Left forelimb (tissue), 1 donor: ENCODE measurements around the gene CDC42BPG.

Experiments
- DNase-seq: peaks from one replicate; pipeline ENCODE4 v3.0.0-alpha.2; 2018; ENCODE audit warnings: low spot score

CDC42BPG gene

DNA sequence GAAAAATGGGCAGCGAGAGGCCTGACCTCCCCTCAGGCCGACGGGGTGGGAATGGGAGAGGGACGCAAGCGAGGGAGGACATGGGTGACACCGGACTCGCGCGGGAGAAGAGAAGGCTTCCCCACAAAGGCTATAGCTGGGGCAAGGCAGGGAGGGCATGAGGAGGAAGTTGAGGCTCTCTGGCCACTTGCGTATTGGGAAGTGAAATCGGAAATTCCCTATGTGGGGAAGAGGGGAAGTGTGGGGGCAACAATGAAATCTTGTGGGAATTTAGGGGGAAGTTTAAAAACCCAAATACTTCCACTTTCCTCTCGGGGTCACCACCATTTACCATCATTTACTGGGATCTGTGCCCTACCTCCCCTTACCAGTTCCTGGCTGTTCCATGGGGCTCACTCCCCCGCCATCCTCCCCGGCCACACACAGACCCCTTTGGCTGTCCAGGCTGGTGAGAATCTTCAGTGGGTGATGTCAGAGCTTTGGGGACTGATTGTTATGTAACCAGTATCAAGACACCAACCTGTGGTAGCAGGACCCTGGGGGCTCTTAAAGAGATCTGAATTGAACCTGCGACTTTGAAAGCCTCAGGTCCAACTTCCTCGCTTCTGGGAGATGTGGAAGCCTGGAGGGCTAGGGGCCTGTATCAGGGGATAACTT, 34.9 kb upstream of the CDC42BPG start:
- DNase-seq, result no peak

DNA sequence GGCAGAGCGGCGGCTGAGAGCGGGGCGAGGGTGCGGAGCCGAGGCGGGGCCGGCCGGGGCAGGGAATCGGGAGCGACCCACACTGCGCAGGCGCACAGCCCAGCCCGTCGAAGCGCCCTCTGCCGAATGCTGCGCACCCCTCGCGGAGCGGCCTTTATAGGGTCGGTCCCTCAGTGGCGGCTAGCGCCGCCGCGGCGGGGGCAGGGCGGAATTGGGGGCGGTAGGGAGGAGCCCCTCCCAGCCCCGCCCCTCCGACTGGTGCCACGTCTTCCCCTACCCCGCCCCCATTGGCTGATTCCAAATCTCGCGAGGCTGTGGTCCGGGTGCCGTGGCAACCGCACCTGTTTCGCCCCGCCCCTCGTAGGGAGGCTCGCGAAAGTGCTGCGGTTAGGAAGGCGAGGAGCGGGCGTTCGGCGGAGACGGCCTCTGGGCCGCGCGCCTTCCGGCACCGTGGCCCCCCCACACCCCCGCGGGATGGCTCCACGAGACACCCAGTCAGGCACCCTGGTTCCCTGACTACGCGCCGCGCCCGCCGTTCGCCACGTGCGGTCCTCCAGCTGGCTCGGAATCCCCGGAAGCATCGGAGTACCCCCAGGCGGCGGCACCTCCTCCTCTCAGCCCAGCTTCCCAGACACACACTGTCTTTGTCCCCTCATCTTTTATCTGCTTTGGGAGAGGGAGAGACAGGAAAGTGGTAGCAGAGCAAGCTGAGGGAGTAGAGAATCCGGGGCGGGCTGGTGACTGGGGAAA, 34.2 kb upstream of the CDC42BPG start, which contains the start of gene EHD1:
EHD1 (minus strand) TSS at position 128 of the 750 bp plus-strand sequence. CDS start 157 bp downstream, outside the sequence.
- DNase-seq, result peak; percentile 100

DNA sequence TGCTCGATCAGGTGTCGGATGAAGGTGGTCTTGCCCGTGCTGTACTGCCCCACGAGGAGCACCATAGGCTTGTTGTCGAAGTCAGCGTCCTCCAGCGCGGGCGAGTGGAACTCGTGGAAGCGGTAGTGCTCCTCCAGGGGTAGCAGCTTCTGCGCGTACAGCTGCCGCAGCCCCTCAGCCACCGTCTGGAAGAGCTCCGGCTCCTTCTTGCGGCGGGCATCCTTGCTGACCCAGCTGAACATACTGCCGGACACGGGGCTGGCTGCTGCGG, 33.7 kb upstream of the CDC42BPG start:
- DNase-seq, result no peak

DNA sequence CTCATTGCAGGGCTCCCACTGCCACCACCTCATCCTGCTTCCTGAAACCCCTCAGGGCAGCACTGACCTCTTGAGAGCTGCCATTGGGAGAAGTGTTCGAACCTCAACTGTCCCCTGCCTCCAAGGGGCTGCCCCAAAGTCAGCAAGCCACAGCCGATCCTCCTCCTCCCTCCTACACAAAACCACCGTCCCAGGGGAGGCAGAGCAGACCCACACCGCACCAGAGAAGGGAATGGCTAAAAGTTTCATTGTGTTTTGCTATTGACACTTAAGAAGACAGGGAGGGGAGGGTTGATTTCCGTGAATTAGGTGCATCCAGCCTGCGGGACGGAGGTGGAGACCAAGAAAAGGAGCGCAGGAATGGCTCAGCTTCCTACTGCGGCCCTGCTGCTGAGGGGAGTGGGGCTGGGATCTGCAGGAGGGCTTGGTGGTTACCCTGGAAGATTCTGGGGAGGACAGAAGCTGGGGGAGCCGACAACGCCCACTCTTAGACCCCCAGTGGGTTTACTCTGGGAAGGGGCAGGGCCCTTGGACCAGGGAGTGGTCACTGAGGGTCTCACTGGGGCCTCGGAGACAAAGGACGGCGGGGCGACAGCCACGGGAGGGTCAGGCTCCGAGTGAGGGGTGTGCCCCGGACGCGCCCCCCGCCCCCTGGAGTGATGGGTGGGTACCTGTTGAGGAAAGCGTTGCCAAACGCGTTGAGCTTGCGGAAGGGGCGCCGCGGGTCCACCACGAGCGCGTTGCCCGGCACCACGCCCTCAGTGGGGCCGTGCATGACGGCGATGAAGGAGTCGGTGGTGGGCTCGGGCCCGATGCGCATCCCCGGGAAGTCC, 33.2 kb upstream of the CDC42BPG start:
- DNase-seq, result no peak

DNA sequence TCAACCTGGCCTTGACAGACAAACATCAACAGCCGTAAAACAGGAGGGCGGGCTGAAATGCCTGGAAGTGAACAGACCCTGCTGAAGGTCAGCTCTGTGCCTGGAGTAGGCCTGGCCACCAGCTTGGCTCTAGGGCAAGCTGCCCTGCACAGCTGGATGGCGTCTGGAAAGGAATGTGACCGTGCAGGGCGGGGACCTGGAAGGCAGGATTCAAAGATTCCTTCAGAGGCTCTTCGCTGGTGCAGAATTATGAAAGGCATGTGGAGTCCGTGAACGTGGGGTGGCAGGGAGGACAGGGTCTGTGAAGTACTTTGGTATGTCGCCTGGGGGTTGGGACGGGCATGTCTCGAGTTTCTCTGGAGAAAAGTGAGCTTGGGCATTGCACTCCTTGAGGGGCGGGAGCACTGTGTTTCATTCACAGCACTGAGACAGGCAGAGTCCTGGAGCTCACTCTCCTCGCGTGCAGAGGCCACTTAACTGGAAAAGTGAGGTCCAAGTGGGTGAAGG, 32.4 kb upstream of the CDC42BPG start:
- no peak for DNase-seq

DNA sequence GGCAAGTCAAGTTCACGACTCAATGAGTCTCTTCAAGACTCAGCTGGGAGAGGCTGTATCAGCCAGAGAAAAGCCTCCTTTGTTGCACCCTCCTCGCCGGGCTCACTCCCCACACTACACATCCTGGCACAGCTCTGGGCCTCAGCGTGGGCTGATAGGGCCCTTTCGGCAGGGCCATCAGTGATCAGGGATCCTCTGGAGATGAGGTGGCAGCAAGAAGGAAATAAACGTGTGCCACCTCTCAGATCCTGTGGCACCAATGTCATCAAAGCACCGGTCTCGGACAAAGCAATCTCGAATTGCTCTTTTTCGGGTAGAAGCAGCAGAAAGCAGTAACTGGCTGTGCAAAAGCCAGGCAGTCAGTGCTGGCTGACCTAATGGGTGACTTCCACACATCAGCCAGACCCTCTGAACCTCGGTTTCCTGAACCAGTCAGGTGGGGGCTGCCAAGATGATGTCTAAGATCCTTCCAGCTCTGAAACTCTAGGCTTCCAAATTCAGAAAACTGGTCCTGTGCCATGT, 31.8 kb upstream of the CDC42BPG start:
- DNase-seq, result no peak

DNA sequence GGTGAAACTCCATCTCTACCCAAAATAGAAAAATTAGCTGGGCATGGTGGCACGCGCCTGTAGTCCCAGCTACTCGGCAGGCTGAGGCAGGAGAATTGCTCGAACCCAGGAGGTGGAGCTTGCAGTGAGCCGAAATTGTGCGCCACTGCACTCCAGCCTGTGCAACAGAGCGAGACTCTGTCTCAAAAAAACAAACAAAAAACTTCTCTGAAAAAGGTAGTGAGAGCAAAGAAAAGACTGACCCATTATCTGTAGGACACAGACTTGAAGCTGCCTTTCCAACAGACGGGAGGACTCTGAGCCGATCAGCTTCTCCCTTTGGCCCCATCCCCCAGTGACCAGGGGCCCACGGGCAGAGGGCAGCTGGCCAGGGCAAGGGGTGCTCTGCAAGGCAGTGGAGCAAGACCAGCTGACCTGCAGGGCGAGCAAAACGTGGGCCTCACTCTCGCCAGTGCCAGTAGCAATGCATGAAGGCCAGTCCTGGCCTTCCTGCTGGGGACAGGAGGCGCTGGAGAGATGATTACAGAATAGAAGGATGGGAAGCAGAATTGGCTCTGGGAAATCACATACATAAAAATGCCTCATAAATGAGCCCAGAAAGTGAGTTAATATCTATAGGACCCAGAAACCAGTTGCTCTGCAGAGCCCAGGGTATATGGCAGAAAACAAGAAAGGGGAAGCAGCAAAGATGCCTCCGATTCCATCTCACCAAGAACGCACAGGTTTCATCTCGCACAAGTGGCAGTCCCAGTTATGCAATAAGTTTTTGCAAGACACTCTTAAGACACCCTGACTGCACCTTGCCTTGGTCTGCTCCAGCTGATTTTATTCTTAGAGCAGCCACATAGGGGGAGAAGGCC, 31.1 kb upstream of the CDC42BPG start:
- DNase-seq, result no peak

DNA sequence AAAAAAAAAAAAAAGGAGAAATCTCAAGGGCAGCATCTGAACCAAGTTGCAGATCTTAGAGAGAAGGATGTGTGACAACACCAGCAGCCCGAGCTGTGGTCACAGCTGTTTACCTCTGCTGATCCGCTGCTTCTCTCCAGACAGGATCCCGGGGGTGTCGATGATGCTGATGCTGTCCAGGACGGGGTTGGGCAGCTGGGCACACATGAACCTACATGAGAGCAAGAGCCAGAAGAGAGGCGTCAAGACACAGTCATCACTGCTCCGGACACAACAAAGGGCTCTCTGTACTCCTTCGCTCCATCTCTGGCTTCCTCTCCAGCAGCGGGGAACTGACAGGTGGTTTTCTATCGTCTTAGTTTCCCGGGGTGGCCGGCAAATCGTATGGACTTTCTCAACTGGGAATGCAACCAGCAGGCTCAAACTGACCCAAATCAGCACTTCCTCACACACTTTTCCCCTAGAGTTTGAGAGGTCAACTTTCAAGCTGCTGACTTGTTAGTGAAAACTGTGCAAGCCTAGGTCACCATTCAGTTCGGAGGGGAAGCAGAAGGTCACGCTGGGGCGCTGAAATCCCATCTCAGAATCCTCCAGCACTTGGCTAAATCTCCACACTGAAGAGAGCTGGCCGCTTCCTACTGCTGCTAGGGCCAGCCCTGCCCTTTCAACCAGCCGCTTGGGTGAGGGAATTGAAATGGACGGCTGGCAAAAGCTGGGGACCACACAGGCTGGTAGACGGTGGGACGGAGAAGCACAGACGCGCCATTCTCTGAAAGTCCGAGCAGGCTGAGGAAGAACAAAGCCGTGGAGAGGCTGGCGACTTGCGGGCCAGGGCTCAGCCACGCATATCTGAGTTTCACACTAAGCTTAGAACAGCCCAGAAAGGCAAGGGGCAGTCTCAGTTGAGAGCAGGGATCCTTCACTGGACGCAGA, 30.1 kb upstream of the CDC42BPG start:
- DNase-seq, result no peak

DNA sequence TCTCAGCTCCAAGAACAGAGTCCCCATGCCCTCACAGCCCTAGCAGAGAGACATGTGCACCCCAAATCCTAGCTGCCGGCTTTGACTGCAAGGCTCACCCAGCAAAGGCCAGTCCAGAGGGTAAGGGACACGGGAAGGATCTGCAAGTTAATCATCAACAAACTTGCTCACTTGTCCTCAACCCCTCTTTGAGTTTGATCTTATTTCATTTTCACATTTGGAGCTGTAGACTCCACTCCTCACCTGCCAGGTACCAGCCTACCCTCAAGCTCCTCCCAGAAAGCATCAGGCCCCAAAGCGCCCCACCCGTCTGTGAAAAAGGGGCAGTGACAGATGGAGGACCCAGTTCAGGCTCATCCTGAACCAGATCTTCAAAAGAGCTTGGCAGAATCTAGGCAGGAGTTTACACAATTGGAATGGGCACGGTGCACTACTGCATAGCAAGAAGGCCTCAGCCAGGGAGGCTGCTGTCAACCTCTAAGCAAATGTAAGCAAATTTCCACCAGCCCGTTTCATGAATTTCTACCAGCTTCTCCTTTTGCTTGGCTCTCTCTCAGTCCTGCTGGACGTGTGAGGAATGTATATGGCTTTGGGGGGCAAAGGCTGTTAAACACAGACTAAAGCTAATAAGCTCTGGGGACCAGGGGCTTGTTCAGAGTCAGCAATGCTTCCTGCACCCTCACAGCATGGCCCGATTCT, 28.5 kb upstream of the CDC42BPG start:
- no peak for DNase-seq

DNA sequence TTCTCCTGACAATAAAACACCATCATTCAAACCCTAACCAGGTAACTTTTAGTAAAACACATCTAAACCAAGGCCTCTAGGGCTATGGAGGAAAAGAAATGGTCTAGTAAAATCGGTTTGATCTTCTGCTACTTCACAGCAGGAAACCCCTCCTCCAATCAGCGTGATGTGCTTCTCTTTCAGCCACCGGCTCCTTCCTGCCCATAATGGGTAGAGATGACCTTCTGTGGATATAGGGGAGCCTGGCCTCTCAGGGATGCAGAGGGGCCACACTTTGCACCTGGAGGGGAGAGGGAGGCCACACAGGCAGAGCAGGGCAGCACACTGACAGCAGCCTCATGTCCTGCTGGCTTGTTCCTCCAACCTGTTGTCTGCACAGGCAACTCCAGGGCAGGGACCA, 27.0 kb upstream of the CDC42BPG start:
- DNase-seq, result no peak

DNA sequence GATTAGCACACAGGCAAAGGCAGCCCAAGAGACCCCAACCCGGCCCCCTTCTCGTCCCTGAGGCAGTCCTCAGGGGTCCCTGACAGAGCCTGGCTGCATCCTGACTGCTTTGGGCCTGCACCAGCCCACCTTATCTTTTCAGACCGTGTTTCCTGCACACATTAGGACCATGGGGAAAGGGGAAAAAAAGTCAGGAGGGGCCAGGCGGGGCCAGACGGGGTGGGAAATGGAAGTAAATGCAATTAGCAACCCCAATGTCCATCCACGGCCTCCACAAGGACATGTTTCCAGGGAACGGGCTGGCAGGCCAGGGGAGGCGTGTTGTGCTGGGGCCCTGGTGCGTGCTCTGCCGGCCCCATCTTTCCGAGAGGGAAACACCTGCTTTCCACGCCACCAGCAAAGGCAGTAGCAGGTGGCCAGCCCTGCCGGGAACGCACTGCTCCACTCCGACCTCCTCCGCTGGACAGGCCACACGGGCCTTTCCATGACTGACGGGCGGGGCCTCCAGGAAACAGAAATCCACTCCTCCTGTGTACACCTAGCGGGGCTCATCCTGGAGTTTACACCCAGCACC, 26.5 kb upstream of the CDC42BPG start:
- no peak for DNase-seq

DNA sequence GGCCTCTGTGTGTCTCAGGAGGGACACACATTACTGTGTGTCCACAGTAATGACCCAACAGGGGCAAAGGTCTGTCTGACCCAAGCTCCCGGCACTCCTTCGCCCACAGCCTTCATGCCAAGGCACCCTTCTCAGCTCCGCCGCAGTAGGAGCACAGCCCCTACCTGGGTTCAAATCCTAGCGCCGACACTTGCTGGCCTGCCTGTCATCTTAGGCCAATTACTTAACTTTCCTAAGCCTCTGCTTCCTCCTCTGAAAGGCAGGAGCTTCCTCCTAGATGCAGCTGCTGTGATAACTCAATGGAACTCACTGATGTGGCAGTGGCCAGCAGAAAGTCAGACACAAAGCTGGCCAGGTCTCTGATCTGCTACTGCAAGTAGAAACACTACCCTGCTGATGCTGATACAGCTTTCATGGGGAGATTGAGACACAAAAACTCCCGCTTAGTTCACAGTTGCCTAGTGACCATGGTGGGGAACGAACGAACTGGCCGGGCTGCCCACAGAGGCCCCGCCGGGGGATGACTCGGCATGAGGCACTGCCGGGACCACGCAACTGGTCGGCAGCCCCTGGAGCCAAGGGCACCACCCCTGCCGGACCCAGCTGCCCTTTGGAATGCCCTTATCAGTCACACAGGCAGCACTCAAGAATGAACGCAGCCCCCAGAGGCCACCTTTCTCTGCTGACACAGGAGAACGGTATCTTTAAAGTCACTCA, 25.9 kb upstream of the CDC42BPG start:
- DNase-seq, result no peak

DNA sequence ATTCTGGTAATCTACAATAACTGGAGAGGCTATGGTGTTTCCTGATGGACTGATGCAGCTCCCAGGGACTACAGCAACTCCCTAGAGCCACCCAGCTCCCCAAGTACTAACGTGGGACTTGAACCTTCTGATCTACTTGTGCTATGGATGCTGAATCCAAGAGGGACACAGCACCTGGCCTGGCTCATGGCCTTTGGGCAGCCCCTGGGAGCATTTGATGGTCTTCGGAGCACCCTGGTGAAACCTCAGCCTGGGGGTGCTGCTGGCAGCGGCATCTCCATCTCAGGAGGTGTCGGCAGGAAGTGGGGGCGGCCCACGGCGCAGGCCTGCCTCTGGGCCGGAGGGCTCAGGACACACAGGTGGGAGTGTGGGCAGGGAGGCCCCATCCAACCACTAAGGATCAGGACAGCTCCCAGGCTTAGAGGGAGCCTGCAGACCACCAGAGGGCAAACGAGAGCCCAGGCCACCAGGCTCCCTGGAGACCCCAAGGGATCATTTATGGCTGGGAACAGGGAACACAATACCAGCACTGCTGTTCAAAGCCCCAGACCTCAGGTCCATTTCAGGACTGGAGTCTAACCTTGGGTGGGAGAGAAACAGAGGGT, 25.2 kb upstream of the CDC42BPG start:
- no peak for DNase-seq

DNA sequence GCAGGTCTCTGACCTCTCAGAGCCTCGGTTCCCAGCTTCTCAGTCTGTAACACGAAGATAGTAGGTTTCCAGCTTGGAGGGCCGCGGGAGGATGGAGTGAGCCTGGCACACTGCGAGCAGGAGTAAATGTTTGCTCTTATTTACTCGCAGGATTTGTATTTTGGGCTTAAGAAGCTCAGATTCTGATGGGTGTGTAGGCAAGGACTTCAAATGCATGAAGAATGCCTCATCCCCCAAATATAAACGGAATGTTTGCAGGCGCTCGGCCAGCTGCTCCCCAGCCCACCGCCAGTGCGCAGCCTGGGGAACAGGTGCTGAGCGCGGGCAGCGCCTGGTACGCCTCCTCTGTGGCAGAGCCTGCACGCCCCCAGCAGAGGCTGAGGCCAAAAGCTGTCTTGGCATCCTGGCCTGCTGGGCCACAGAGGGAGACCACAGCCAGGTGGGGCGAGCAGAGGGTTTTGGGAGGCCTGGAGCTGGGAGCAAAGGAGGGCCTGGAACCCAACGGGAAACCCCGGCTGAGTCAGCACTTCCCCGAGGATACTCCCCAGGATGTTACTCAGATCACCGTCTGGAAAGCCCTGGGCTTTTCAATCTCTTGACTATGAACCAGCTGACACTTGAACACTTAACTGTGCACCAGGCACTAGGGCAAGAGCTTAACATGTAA, 24.6 kb upstream of the CDC42BPG start:
- DNase-seq, result no peak

DNA sequence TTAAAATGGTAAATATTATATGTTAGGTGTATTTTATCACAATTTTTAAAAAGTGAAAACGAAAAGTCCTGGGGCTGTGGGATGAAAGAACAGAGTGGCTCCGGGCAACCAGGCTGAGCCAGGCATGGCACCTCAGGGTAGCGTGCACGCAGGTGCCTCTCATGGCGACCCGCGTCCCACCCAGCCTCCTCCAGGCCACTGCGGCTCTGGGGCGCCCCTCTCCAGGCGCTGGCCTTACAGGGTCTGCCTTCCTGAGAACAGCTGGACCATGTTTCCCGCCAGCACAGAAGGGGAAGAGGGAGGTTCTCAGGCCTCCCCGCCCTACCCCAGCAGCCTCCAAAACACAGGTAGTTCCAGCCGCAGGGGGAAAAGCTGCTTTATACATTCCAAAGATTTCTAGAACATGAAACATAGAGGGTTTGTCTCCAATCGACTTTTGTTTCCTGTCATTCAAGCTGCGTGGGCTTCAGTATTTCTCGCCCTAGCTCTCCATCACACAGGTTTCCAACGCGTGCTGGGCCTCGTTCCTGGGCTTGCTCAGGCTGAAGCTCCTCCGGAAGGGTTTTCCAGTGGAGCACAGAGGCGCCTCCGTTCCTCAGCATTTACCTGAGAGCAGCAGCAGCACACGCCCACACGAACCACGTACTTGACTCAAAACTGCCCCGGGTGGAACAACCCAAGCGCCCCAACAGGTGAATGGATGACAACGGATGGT, 23.5 kb upstream of the CDC42BPG start:
- DNase-seq, result no peak

DNA sequence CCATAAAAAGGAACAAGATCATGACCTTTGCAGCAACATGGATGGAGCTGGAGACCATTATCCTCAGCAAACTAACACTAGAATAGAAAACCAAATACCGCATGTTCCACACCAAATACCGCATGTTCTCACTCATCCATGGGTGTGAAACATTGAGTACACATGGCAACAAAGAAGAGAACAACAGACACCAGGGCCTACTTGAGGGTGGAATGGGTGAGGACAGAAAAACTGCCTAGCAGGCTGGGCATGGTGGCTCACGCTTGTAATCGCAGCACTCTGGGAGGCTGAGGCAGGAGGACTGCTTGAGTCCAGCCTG, 21.7 kb upstream of the CDC42BPG start:
- no peak for DNase-seq
